Uterus (tissue), 4 donors: Measurements from ENCODE around the gene SLC43A3. TPM values are rescaled to one million over a fixed set of nuclear protein-coding genes. Genes with fewer than 3 reads are reported as not detected.

Experiments used
- DNase-seq, 2 donors: peaks; one replicate each; pipeline ENCODE4 v3.0.0-alpha.2; 2019 to 2020
- H3K27ac ChIP-seq, 2 donors: fragments of 200-600 bp; sonication (generic); 1 replicate in 1 of 2; 2 replicates in 1 of 2; pipeline ENCODE4 v1.5.1; 2016 to 2018
- H3K27me3 ChIP-seq, 2 donors: fragments of 200-600 bp; sonication (generic); one replicate each; pipeline ENCODE4 v1.5.1; 2018 to 2019; ENCODE audit warnings: control low read depth in 1 of 2
- H3K36me3 ChIP-seq, 2 donors: fragments of 200-600 bp; sonication (generic); one replicate each; pipeline ENCODE4 v1.5.1; 2019; ENCODE audit warnings: control low read depth in 1 of 2
- H3K4me1 ChIP-seq, 2 donors: fragments of 200-600 bp; sonication (generic); one replicate each; pipeline ENCODE4 v1.5.1; 2018 to 2019; ENCODE audit warnings: control low read depth in 1 of 2
- H3K4me3 ChIP-seq, 2 donors: fragments of 200-600 bp; sonication (generic); 1 replicate in 1 of 2; 2 replicates in 1 of 2; pipeline ENCODE4 v1.5.1; 2018 to 2019; ENCODE audit warnings: mild to moderate bottlenecking in 1 of 2
- H3K9me3 ChIP-seq, 2 donors: fragments of 200-600 bp; sonication (generic); one replicate each; pipeline ENCODE4 v1.5.1; 2019; ENCODE audit warnings: control low read depth in 1 of 2
- CTCF ChIP-seq, 4 experiments: fragments of 200-600 bp in 2 of 4; fragments of 450-650 bp in 2 of 4; sonication (generic) in 2 of 4; IDR thresholded peaks; one replicate each; pipeline ENCODE4 v1.5.1; 2016 to 2019; ENCODE audit warnings: antibody characterized with exemption in 4 of 4, mild to moderate bottlenecking in 2 of 4, moderate library complexity in 1 of 4
- POLR2A ChIP-seq, 2 donors: fragments of 450-650 bp; IDR thresholded peaks; one replicate each; pipeline ENCODE4 v1.6.1; 2016; ENCODE audit warnings: antibody characterized with exemption in 2 of 2, mild to moderate bottlenecking in 1 of 2, moderate library complexity in 1 of 2
- intact Hi-C: fragments of 100-400 bp; cut with DNase I; formaldehyde crosslinking; loops from one replicate; pipeline ENCODE4 v1.15.1; 2023; ENCODE audit warnings: low total_unique reads
- total RNA-seq, 4 donors: library from RNA; depleted of rRNA in 3 of 4; stranded (reverse); fragments of >200 nt in 3 of 4; gene quantifications; one replicate each; pipeline versions ENCODE4 v1.1.0 to v1.2.4, GENCODE V29; 2014 to 2023
- donor health status: DM: yes; HTN: yes; CAD: no.

The SLC43A3 gene
- total RNA-seq, 4 donors from 2014 or later, result 44.1 to 333 (median 102) TPM

- Histone ChIP-seq H3K36me3 (no peaks in the 10 kb centered on the region), H3K4me3 (no peak overlapping the region), H3K27me3 (no peaks in the 10 kb centered on the region), H3K4me1 (no peaks in the 10 kb centered on the region), H3K9me3 (no peaks in the 10 kb centered on the region), H3K27ac (no peak overlapping the region)
- TF ChIP-seq POLR2A (IDR thresholded peaks at IDR 0.05) (no peak), CTCF (IDR thresholded peaks at IDR 0.05) (no peak)
- no peak for DNase-seq
- intact Hi-C loops, result no loop called here
Measured at GRCh38 chr11:57419146-57419545, 7.8 kb downstream of the SLC43A3 start.

- no peak for DNase-seq
- intact Hi-C loops, result no loop called here
- no peaks in the 10 kb centered on the region for H3K27me3 ChIP-seq
- TF ChIP-seq CTCF (IDR thresholded peaks at IDR 0.05) (no peak), POLR2A (IDR thresholded peaks at IDR 0.05) (no peak)
- H3K4me3 ChIP-seq, result no peak overlapping the region
- H3K27ac ChIP-seq, result no peak overlapping the region
- H3K4me1 ChIP-seq, result no peaks in the 10 kb centered on the region
- no peaks in the 10 kb centered on the region for H3K36me3 ChIP-seq
- H3K9me3 ChIP-seq, result no peaks in the 10 kb centered on the region
Measured at GRCh38 chr11:57418131-57418530, 8.8 kb downstream of the SLC43A3 start.

- DNase-seq, result peak in 1 of 2 donors; percentile 41
- Histone ChIP-seq H3K4me1 (no peaks in the 10 kb centered on the region), H3K9me3 (no peaks in the 10 kb centered on the region), H3K27me3 (no peaks in the 10 kb centered on the region), H3K4me3 (no peak overlapping the region), H3K36me3 (no peaks in the 10 kb centered on the region), H3K27ac (no peak overlapping the region)
- intact Hi-C loops, result no loop called here
- no peak for TF ChIP-seq CTCF (IDR thresholded peaks at IDR 0.05)
- TF ChIP-seq POLR2A (IDR thresholded peaks at IDR 0.05), result no peak
Measured at GRCh38 chr11:57417056-57417455, 9.9 kb downstream of the SLC43A3 start.

- intact Hi-C loops, result no loop called here
- DNase-seq, result no peak
- Histone ChIP-seq H3K4me1 (no peaks in the 10 kb centered on the region), H3K36me3 (no peaks in the 10 kb centered on the region), H3K27ac (no peak overlapping the region), H3K27me3 (no peaks in the 10 kb centered on the region), H3K4me3 (no peak overlapping the region), H3K9me3 (no peaks in the 10 kb centered on the region)
- TF ChIP-seq POLR2A (IDR thresholded peaks at IDR 0.05) (no peak), CTCF (IDR thresholded peaks at IDR 0.05) (no peak)
Measured at GRCh38 chr11:57416436-57416835, 10.5 kb downstream of the SLC43A3 start.

GRCh38 chr11:57414612-57415212, 12.2 kb downstream of the SLC43A3 start:
- Histone ChIP-seq H3K36me3 (no peaks in the 10 kb centered on the region), H3K27me3 (no peaks in the 10 kb centered on the region), H3K4me1 (no peaks in the 10 kb centered on the region), H3K27ac (no peak overlapping the region), H3K9me3 (no peaks in the 10 kb centered on the region), H3K4me3 (no peak overlapping the region)
- no peak for TF ChIP-seq CTCF (IDR thresholded peaks at IDR 0.05)
- TF ChIP-seq POLR2A (IDR thresholded peaks at IDR 0.05), result no peak
- intact Hi-C loops, result no loop called here
- DNase-seq, result no peak
